GM12878 (cell line): ENCODE results near the gene MPP2. TPM values are rescaled to one million over a fixed set of nuclear protein-coding genes. Genes with fewer than 3 reads are reported as not detected.
A peak's percentile ranks its signal among the peaks of the same experiment; 100 is the strongest.

Experiments
- ATAC-seq: fragments of 200-7000 bp; cut with Tn5 transposase; 3 replicates; pipeline ENCODE4 v1.9.1; 2020; ENCODE audit warnings: mild to moderate bottlenecking, moderate library complexity
- BruUV-seq: library from RNA; stranded (reverse); fragments of 400-500 nt; replicated peaks from 2 replicates; lab custom pipeline; 2021; lab: Mats Ljungman, UMichigan
- CTCF ChIA-PET: fragments of 300-600 bp; sonication (Branson Sonifier 250); formaldehyde crosslinking; extraction: SDS; loops from one replicate; lab custom pipeline; 2021; ENCODE audit warnings: inconsistent platforms; lab: Yijun Ruan, JAX
- POLR2A ChIA-PET: fragments of 350-600 bp; formaldehyde crosslinking; extraction: SDS; loops from one replicate; lab custom pipeline; 2021; ENCODE audit warnings: inconsistent platforms; lab: Charles Lee
- RAD21 ChIA-PET: fragments of 300-600 bp; sonication (Branson Sonifier 250); formaldehyde crosslinking; loops from one replicate; lab custom pipeline; 2023; ENCODE audit warnings: antibody characterized with exemption; ENCODE audit not compliant: unreplicated experiment; lab: Charles Lee
- SMC1A ChIA-PET: fragments of 300-600 bp; sonication (Branson Sonifier 250); formaldehyde crosslinking; loops from one replicate; lab custom pipeline; 2023; ENCODE audit not compliant: unreplicated experiment, uncharacterized antibody; lab: Charles Lee
- DNase-seq: peaks from one replicate; pipeline ENCODE4 v3.0.0-alpha.2; 2011; ENCODE audit warnings: low read depth, low spot score
- FAIRE-seq: peaks from 3 replicates; lab custom pipeline; 2011; peaks lifted over from hg19 to GRCh38; lab: Jason Lieb, UNC
- H2AFZ ChIP-seq: 2 replicates; pipeline ENCODE4 v1.6.0; 2011; ENCODE audit warnings: low read depth, low read length, control low read depth; ENCODE audit not compliant: control insufficient read depth
- H3K27ac ChIP-seq: 2 replicates; pipeline ENCODE4 v1.5.1; 2011; ENCODE audit warnings: control low read depth; ENCODE audit not compliant: control insufficient read depth, insufficient read depth
- H3K27me3 ChIP-seq, 2 experiments: replicated peaks in 1 of 2; 2 replicates each; pipeline versions ENCODE4 v1.6.0 to v1.6.1; 2011; ENCODE audit warnings: low read length in 1 of 2; ENCODE audit not compliant: control insufficient read depth in 2 of 2, insufficient read depth in 2 of 2
- H3K36me3 ChIP-seq, 2 experiments: 2 replicates each; pipeline ENCODE4 v1.5.1; 2011; ENCODE audit warnings: low read length in 1 of 2; ENCODE audit not compliant: control insufficient read depth in 2 of 2, insufficient read depth in 2 of 2
- H3K4me1 ChIP-seq: 2 replicates; pipeline ENCODE4 v1.6.1; 2011; ENCODE audit warnings: mild to moderate bottlenecking, low read length, moderate library complexity, mixed read lengths; ENCODE audit not compliant: control insufficient read depth, insufficient read depth
- H3K4me2 ChIP-seq: 2 replicates; pipeline ENCODE4 v1.6.0; 2011; ENCODE audit warnings: control low read depth; ENCODE audit not compliant: control insufficient read depth, insufficient read depth
- H3K4me3 ChIP-seq: fragments of 200-600 bp; sonication (generic); 2 replicates; pipeline ENCODE4 v1.5.1; 2016
- H3K79me2 ChIP-seq: 2 replicates; pipeline ENCODE4 v1.6.0; 2011; ENCODE audit warnings: low read length; ENCODE audit not compliant: control insufficient read depth, insufficient read depth
- H3K9ac ChIP-seq: 2 replicates; pipeline ENCODE4 v1.8.0; 2011; ENCODE audit warnings: low read length, control low read depth, mixed read lengths; ENCODE audit not compliant: control insufficient read depth, insufficient read depth
- H3K9me3 ChIP-seq: replicated peaks from 3 replicates; pipeline ENCODE4 v1.5.1; 2011; ENCODE audit warnings: mild to moderate bottlenecking, low read length; ENCODE audit not compliant: control insufficient read depth, insufficient read depth
- H4K20me1 ChIP-seq: 2 replicates; pipeline ENCODE4 v1.6.0; 2011; ENCODE audit not compliant: control insufficient read depth, insufficient read depth
- CBX3 ChIP-seq: fragments of 200-600 bp; sonication (generic); IDR thresholded peaks from 2 replicates; pipeline ENCODE4 v1.6.1; 2016; ENCODE audit warnings: low read depth, borderline replicate concordance
- CHD1 ChIP-seq: IDR thresholded peaks from 2 replicates; pipeline ENCODE4 v1.6.1; 2012; ENCODE audit warnings: low read depth, low read length, improper control_type of control experiment
- EGR1 ChIP-seq, 2 experiments: IDR thresholded peaks; 1 replicate in 1 of 2; 2 replicates in 1 of 2; pipeline ENCODE4 v1.6.1; 2011 to 2012; ENCODE audit warnings: low read depth in 2 of 2, low read length in 2 of 2, borderline replicate concordance in 1 of 2, mild to moderate bottlenecking in 1 of 2, moderate library complexity in 1 of 2
- IKZF2 ChIP-seq, 2 experiments: fragments of 450-650 bp; IDR thresholded peaks; 2 replicates each; pipeline ENCODE4 v1.6.1; 2017; ENCODE audit warnings: mild to moderate bottlenecking in 2 of 2, moderate library complexity in 2 of 2
- SREBF1 ChIP-seq: IDR thresholded peaks from 2 replicates; pipeline ENCODE4 v1.6.1; 2012; ENCODE audit warnings: mild to moderate bottlenecking, low read length
- WGBS: methylation state at CpG from one replicate; pipeline ENCODE4 v1.1.6; 2016; ENCODE audit warnings: low lambda C conversion rate; ENCODE audit not compliant: insufficient replicate concordance, insufficient coverage; ENCODE audit errors: missing lambda C conversion rate; 5-methylcytosine and 5-hydroxymethylcytosine counted together
- in situ Hi-C: fragments of 300-500 bp; cut with MboI; formaldehyde crosslinking; loops from 9 replicates; pipeline ENCODE4 v1.14.3; 2018; ENCODE audit warnings: mixed read lengths
- intact Hi-C: fragments of 100-400 bp; cut with micrococcal nuclease; formaldehyde crosslinking; loops from one replicate; pipeline ENCODE4 v1.14.2; 2022; ENCODE audit not compliant: unreplicated experiment
- polyA plus RNA-seq, 11 experiments: library from polyadenylated mRNA; depleted of rRNA in 4 of 11; unstranded in 6 of 11; stranded (reverse) in 5 of 11; fragments of >200 nt; fragmentation: Nextera tagmentation in 4 of 11; fragmentation: Illumina TruSeq in 1 of 11; extraction: Ambion mirVana in 4 of 11; extraction: Trizol in 1 of 11; gene quantifications; 1 replicate in 1 of 11; 2 replicates in 10 of 11; pipeline versions ENCODE4 v1.2.1 to v1.2.3, GENCODE V29; 2011 to 2016; ENCODE audit warnings: inconsistent platforms in 2 of 11, missing spikeins in 2 of 11, low read depth in 1 of 11
- total RNA-seq, 4 experiments: library from RNA; depleted of rRNA in 3 of 4; stranded (reverse); fragments of >200 nt in 3 of 4; fragmentation: Illumina TruSeq in 1 of 4; extraction: Trizol in 1 of 4; gene quantifications; 2 replicates each; pipeline versions ENCODE4 v1.2.1 to v1.2.3, GENCODE V29; 2013 to 2021

MPP2 gene
- total and polyA plus RNA-seq, 10 of the 15 experiments (the other 5 are each of a cell fraction or from before 2014, with no cell fraction given), result 0.02 to 0.23 (median 0.15) TPM; not detected in 2

DNA sequence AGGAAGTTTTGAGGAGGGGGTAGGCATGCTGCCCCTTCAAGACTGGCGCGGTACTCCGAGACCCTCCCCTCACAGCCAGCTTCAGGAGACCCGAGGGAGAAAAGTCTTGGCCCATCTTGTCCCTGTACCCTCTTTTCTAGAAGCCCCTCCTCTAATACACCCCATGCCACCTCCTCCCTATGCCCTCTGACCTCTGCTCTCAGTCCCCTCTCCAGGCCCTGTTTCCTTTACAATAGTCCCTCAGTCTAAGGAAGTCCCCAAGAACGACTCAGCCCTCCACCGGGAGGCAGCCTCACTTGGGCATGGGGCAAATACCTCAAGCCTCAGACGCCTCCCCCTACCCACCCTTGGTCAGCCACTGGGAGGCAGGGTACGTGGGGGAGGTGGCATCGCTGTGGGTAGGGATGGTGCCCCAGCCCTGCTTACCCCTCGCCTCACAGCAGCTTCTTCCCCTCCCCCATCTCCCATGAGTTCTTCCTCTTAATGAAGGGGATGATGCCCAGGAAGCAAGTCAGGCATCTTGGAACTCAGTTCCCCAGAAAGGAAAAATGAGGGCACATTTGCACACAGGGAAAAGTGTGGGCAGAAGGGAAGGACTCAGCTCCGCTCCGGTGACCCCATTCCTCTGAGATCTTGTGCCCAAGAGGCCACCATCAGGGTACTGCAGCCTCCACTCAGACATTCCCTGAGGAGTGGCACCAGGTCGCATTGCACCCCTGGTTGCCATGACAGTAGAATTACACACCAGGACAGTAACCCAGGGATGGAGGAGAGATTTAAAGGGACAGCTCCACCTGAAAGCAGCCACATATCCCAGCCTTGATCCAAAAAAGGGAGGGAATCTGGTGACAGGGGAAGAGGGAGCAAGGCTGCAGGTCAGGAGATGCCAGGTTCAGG is 6.2 kb downstream of the MPP2 start:
- H3K4me1 ChIP-seq, result 0 out of 2 replicates have a peak, but pooled peaks cover 5% of the 10 kb centered on the region
- ChIA-PET RAD21 (no interaction called here), SMC1A (no interaction called here), POLR2A (no interaction called here), CTCF (no interaction called here)
- no TSS peak for BruUV-seq
- H3K4me2 ChIP-seq, result peak overlapping the region; percentile 69; the same call in 1 of the 2 replicates
- H3K27me3 ChIP-seq, result peaks cover 7% of the 10 kb centered on the region in 2 experiments; a peak in 3 of 4 replicates
- no peak overlapping the region for H3K4me3 ChIP-seq
- FAIRE-seq (no peak), ATAC-seq (no peak), DNase-seq (no peak)
- intact Hi-C loops (no loop called here), in situ Hi-C loops (no loop called here)
- H3K9me3 ChIP-seq, result no peaks in the 10 kb centered on the region
- H3K9ac ChIP-seq, result no peak overlapping the region
- peak overlapping the region; percentile 44 for H2AFZ ChIP-seq
- no peaks in the 10 kb centered on the region for H3K79me2 ChIP-seq
- TF ChIP-seq CHD1 (no peak), EGR1 (IDR thresholded peaks at IDR 0.05; ENCODE audit: borderline replicate concordance in 1 of 2, low read depth in 2 of 2, low read length in 2 of 2) (no peak), CBX3 (no peak), IKZF2 (IDR thresholded peaks at IDR 0.05) (no peak), SREBF1 (no peak)
- WGBS, result 22% methylated on average over 12 of the region's 13 CpGs
- no peaks in the 10 kb centered on the region; the same call in 1 of the 2 replicates for H4K20me1 ChIP-seq
- H3K36me3 ChIP-seq, result no peaks in the 10 kb centered on the region
- H3K27ac ChIP-seq, result no peak overlapping the region
